OCI-LY7 (cell line): ENCODE data around the gene PODXL.

ENCODE experiments used
- CTCF ChIP-seq: fragments of 200-600 bp; sonication (generic); conservative IDR thresholded peaks from 2 replicates; pipeline ENCODE4 v1.5.1; 2014; ENCODE audit warnings: mild to moderate bottlenecking, antibody characterized with exemption, low read length, moderate library complexity, mixed read lengths
- EZH2phosphoT487 ChIP-seq: fragments of 200-600 bp; sonication (generic); IDR thresholded peaks from 2 replicates; pipeline ENCODE4 v1.6.1; 2018; ENCODE audit warnings: low read depth, borderline replicate concordance, mild to moderate bottlenecking, mixed run types, antibody characterized with exemption, low read length, moderate library complexity, mixed read lengths

GRCh38 chr7:131568970-131569369 lies 12.5 kb upstream of the PODXL start:
- TF ChIP-seq CTCF (no peak), EZH2phosphoT487 (no peak)
